Panc1 (cell line): ENCODE results near the gene CELF2. TPM values are rescaled to one million over a fixed set of nuclear protein-coding genes. Genes with fewer than 3 reads are reported as not detected.

Experiments
- ATAC-seq: fragments of 200-7000 bp; cut with Tn5 transposase; 2 replicates; pipeline ENCODE4 v1.9.1; 2020; ENCODE audit warnings: mild to moderate bottlenecking, moderate library complexity
- BruUV-seq: library from RNA; stranded (reverse); fragments of 400-500 nt; replicated peaks from 2 replicates; lab custom pipeline; 2021; lab: Mats Ljungman, UMichigan
- CTCF ChIA-PET: fragments of 300-600 bp; sonication (Branson Sonifier 250); formaldehyde crosslinking; loops from one replicate; lab custom pipeline; 2022; ENCODE audit warnings: antibody characterized with exemption; lab: Charles Lee
- POLR2A ChIA-PET: fragments of 300-600 bp; sonication (Branson Sonifier 250); formaldehyde crosslinking; loops from one replicate; lab custom pipeline; 2022; ENCODE audit warnings: antibody characterized with exemption; lab: Charles Lee
- DNase-seq: peaks from one replicate; pipeline ENCODE4 v3.0.0-alpha.2; 2010; ENCODE audit warnings: low read depth, low spot score
- H3K27ac ChIP-seq: 2 replicates; pipeline ENCODE4 v1.5.1; 2011; ENCODE audit warnings: mild to moderate bottlenecking, low read length, inconsistent platforms
- H3K27me3 ChIP-seq: fragments of 200-500 bp; sonication (Bioruptor generic); 2 replicates; pipeline ENCODE4 v1.6.0; 2014; ENCODE audit warnings: low read length, inconsistent platforms; ENCODE audit not compliant: control insufficient read depth, insufficient read depth
- H3K36me3 ChIP-seq: fragments of 200-500 bp; sonication (Bioruptor generic); 2 replicates; pipeline ENCODE4 v1.5.1; 2014; ENCODE audit warnings: inconsistent platforms, mild to moderate bottlenecking, low read length, moderate library complexity; ENCODE audit not compliant: control insufficient read depth, insufficient read depth
- H3K4me1 ChIP-seq: 2 replicates; pipeline ENCODE4 v1.5.1; 2011; ENCODE audit warnings: inconsistent platforms, mild to moderate bottlenecking, low read length, moderate library complexity; ENCODE audit not compliant: control insufficient read depth, insufficient read depth
- H3K4me3 ChIP-seq, 2 experiments: 2 replicates each; pipeline ENCODE4 v1.5.1; 2011 to 2012; ENCODE audit warnings: low read depth in 2 of 2, low read length in 2 of 2, mild to moderate bottlenecking in 2 of 2, inconsistent platforms in 1 of 2, moderate library complexity in 1 of 2
- H3K9me3 ChIP-seq: fragments of 200-500 bp; sonication (Bioruptor generic); 2 replicates; pipeline ENCODE4 v1.5.1; 2014; ENCODE audit warnings: low read depth, mild to moderate bottlenecking, inconsistent platforms, low read length, moderate library complexity; ENCODE audit not compliant: control insufficient read depth, insufficient read depth
- CTCF ChIP-seq: fragments of 450-650 bp; IDR thresholded peaks from 2 replicates; pipeline ENCODE4 v1.5.1; 2017; ENCODE audit warnings: mild to moderate bottlenecking
- POLR2AphosphoS5 ChIP-seq: IDR thresholded peaks from 2 replicates; pipeline ENCODE4 v1.6.1; 2012; ENCODE audit warnings: mild to moderate bottlenecking, low read depth, low read length, moderate library complexity
- SIN3A ChIP-seq: IDR thresholded peaks from 2 replicates; pipeline ENCODE4 v1.6.1; 2012; ENCODE audit warnings: low read depth, mild to moderate bottlenecking, low read length, moderate library complexity, borderline replicate concordance; ENCODE audit not compliant: insufficient read depth
- TCF7L2 ChIP-seq: IDR thresholded peaks from 2 replicates; pipeline ENCODE4 v1.6.1; 2011; ENCODE audit warnings: mild to moderate bottlenecking, low read depth, low read length, inconsistent platforms
- in situ Hi-C: cut with HindIII; loops from 2 replicates; pipeline ENCODE4 v1.10.0; 2016; ENCODE audit warnings: low sequenced_read_pairs, low pct_unique_long_range_greater_than_20kb
- intact Hi-C: fragments of 100-400 bp; cut with micrococcal nuclease; formaldehyde crosslinking; loops from one replicate; pipeline ENCODE4 v1.10.0; 2022; ENCODE audit not compliant: unreplicated experiment
- total RNA-seq: library from RNA; stranded (reverse); gene quantifications from one replicate; pipeline ENCODE4 v1.2.1, GENCODE V29; 2021; ENCODE audit not compliant: unreplicated experiment
- TF ChIP-seq, protein P1 (sequence below), 2 experiments: IDR thresholded peaks; 2 replicates each; pipeline ENCODE4 v1.6.1; 2011 to 2012; ENCODE audit warnings: low read depth in 2 of 2, control low read depth in 1 of 2, low read length in 1 of 2, mild to moderate bottlenecking in 1 of 2, moderate library complexity in 1 of 2; ENCODE audit not compliant: insufficient read depth in 1 of 2

Gene CELF2
- total RNA-seq, 1 experiment from 2014 or later = 0.44 TPM

GRCh38 chr10:11063856-11064255 is 46.2 kb downstream of the CELF2 start:
- Histone ChIP-seq H3K9me3 (no peaks in the 10 kb centered on the region), H3K27me3 (no peaks in the 10 kb centered on the region), H3K4me1 (no peaks in the 10 kb centered on the region), H3K4me3 (no peak overlapping the region), H3K36me3 (no peaks in the 10 kb centered on the region), H3K27ac (no peak overlapping the region)
- in situ Hi-C loops (no loop called here), intact Hi-C loops (no loop called here)
- ChIA-PET POLR2A (no interaction called here), CTCF (no interaction called here)
- TF ChIP-seq POLR2AphosphoS5 (no peak), CTCF (no peak), SIN3A (no peak), TCF7L2 (no peak)
- TF ChIP-seq, protein P1, sequence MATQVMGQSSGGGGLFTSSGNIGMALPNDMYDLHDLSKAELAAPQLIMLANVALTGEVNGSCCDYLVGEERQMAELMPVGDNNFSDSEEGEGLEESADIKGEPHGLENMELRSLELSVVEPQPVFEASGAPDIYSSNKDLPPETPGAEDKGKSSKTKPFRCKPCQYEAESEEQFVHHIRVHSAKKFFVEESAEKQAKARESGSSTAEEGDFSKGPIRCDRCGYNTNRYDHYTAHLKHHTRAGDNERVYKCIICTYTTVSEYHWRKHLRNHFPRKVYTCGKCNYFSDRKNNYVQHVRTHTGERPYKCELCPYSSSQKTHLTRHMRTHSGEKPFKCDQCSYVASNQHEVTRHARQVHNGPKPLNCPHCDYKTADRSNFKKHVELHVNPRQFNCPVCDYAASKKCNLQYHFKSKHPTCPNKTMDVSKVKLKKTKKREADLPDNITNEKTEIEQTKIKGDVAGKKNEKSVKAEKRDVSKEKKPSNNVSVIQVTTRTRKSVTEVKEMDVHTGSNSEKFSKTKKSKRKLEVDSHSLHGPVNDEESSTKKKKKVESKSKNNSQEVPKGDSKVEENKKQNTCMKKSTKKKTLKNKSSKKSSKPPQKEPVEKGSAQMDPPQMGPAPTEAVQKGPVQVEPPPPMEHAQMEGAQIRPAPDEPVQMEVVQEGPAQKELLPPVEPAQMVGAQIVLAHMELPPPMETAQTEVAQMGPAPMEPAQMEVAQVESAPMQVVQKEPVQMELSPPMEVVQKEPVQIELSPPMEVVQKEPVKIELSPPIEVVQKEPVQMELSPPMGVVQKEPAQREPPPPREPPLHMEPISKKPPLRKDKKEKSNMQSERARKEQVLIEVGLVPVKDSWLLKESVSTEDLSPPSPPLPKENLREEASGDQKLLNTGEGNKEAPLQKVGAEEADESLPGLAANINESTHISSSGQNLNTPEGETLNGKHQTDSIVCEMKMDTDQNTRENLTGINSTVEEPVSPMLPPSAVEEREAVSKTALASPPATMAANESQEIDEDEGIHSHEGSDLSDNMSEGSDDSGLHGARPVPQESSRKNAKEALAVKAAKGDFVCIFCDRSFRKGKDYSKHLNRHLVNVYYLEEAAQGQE (IDR thresholded peaks at IDR 0.05; ENCODE audit: insufficient read depth in 1 of 2, low read depth in 2 of 2, low read length in 1 of 2) = no peak
- ATAC-seq = no peak
- BruUV-seq = no TSS peak
- no peak for DNase-seq

DNA sequence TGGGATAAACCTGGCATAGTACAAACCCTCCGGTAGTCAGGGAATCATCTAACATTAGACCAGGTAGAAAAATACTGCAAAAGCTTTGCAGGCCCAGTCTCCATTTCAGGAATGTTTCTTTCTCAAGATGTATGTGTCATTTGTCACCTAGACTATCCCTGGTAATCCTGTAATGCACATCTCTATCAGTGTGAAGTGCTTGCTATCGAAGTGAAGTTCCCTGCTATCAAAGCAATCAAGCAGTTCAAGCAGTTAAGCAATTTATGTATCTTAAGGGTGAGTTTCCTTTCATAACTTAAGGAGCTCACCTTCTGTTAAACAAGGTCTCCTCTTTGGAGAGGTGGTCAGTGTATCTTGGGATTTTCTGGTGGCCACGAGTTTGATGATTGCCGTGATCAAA is 47.2 kb downstream of the CELF2 start:
- Histone ChIP-seq H3K4me1 (no peaks in the 10 kb centered on the region), H3K27ac (no peak overlapping the region), H3K4me3 (no peak overlapping the region), H3K27me3 (no peaks in the 10 kb centered on the region), H3K36me3 (no peaks in the 10 kb centered on the region), H3K9me3 (no peaks in the 10 kb centered on the region)
- TF ChIP-seq TCF7L2 (no peak), SIN3A (no peak), CTCF (no peak), POLR2AphosphoS5 (no peak)
- TF ChIP-seq, protein P1 (IDR thresholded peaks at IDR 0.05; ENCODE audit: insufficient read depth in 1 of 2, low read depth in 2 of 2, low read length in 1 of 2) = no peak
- intact Hi-C loops = no loop called here
- in situ Hi-C loops = no loop called here
- DNase-seq (no peak), ATAC-seq (no peak)
- ChIA-PET CTCF (no interaction called here), POLR2A (interaction anchor here (0.6 kb wide), 1 partner anchor 11 kb away, joined by 4 read pairs; no protein-coding TSS in a partner anchor)
- BruUV-seq = no TSS peak
